ENCODE results near the gene SH3D19. TPM values are rescaled to one million over a fixed set of nuclear protein-coding genes. Genes with fewer than 3 reads are reported as not detected.

SH3D19 gene, protein sequence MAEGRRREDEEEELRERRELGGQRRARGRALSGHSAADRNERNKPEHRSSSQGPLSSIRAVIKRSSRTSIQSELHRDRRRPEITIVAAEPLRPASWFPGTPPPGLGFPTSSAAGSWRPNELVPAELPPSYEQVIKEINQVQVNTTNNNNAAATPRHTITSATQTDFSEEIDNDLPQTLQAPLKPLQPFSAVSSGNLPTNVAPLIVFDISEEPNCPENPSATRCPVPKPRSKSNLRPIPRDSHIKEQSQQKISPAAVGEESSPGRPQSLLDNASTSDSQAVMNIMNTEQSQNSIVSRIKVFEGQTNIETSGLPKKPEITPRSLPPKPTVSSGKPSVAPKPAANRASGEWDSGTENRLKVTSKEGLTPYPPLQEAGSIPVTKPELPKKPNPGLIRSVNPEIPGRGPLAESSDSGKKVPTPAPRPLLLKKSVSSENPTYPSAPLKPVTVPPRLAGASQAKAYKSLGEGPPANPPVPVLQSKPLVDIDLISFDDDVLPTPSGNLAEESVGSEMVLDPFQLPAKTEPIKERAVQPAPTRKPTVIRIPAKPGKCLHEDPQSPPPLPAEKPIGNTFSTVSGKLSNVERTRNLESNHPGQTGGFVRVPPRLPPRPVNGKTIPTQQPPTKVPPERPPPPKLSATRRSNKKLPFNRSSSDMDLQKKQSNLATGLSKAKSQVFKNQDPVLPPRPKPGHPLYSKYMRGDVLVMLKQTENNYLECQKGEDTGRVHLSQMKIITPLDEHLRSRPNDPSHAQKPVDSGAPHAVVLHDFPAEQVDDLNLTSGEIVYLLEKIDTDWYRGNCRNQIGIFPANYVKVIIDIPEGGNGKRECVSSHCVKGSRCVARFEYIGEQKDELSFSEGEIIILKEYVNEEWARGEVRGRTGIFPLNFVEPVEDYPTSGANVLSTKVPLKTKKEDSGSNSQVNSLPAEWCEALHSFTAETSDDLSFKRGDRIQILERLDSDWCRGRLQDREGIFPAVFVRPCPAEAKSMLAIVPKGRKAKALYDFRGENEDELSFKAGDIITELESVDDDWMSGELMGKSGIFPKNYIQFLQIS
- 11.8 and 19.8 TPM in 2 replicates for total RNA-seq

DNA sequence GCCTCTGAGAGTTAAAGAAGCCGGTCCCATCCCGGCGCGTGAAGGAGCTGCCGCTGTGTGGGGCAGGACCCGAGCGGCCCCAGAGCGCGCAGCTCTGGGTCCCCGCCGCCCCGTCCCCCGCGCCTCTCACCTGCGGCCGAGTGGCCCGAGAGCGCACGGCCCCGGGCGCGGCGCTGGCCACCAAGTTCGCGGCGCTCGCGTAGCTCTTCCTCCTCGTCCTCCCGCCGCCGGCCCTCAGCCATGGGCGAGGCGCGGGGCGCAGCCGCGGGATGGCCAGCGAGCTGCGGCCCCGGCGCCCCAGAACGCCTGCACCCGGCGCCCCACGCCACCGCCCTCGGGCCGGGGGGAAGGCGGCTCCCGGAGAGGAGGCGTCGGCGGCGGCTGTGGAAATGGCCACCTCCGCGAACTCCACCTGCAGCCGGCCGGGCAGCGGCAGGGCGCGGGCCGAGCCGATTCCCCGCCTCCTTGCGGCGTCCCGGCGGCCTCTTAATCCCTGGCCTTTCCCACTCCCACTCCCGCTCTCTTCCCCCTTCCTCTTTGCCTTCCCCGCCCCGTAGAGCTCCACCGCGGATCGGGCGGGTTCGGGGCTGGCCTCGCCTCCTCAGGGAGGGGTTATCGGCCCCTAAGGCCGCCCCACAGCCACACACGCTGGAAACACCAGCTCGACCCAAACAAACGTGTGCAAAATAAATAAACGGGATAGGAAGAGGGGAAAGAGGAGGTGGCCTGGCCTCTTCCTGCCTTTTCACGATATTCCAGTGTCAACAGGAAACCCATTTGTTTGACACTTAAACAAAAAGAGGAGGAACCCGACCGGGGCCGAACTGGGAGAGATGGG lies at the start of gene SH3D19:
TSS of gene SH3D19 (minus strand) at position 495 of the 838 bp plus-strand sequence. CDS start at position 242, 253 bp downstream.

DNA sequence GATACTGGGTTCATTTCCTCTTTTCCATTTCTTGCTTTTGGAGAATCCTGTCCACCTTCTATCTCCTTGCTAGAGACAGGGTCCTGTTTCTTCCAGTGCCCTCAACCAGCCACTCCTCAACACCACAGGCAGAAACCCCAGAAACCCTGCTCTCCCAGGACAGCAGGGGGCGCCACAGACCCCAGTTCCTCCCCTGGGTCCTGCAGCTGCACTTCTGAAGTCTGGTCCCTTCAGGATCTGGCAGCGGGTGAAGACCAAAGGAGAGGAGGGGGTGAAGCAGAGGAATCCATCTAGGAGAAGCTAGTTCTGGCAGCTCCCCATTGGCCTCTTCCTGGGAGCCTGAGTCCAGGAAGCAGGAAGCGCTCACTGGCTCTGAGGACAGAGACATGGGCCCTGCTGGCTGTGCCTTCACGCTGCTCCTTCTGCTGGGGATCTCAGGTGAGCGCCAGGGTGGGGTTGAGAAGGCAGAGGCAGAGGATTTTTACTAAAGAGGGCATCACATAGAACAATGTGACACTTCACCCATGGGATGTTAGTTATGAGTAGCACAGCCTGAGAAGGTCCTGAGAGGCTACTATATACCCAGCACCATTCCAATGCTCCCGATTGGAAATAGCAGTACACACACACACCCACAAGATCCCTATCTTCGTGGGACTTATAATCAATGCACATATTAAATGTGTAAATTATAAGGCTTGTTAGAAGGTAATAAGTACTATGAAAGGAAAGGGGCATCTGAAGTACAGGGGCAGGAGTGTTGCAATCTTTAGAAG lies 48.4 kb downstream of the SH3D19 start, which contains the start of gene PRSS48:
TSS of gene PRSS48 (plus strand) at position 375 of the 776 bp plus-strand sequence. CDS start at position 387, 12 bp downstream.

DNA sequence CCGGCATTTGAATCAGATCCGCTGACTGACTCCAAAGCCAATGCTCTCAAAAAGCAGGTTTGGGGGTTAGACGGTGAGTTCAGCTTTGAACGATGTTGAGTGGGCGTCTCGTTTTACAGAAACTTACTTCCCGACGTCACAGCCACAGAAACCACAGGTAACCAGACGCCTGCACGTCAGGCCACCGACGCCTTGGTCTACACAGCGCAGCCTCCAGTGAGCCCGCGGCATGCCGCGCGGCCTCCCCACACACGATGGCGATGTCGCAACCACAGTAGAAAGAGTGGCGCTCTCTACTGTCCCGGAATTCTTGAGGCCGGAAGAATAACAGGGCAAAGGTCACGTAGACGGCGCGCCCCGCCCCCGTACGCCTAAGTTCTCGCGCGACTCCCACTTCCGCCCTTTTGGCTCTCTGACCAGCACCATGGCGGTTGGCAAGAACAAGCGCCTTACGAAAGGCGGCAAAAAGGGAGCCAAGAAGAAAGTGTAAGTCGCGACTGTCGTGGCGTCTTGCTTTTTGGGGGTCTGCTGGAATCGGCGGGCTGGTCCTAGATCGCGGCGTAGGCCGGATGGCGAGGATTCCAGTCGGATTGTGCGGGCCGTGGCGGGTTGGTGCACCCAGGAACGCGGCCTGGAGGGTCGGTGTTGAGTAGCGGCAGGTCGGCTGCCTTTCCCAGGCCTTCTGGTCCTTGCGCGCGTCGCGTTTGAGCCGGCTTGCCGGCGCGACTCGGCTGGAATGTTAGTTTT lies 226.0 kb downstream of the SH3D19 start, which contains the start of gene RPS3A:
TSS of gene RPS3A (plus strand) at position 400 of the 747 bp plus-strand sequence. CDS start at position 425, 25 bp downstream.

Other genes starting within 250 kb of the SH3D19 start
- gene RPS3A, start 226.0 kb downstream of the SH3D19 start, total RNA-seq: 3,246 and 5,748 TPM in 2 replicates
- not detected in 2 replicates for gene PRSS48, start 48.4 kb downstream of the SH3D19 start, total RNA-seq
- 0.08 and 2.6 TPM in 2 replicates for gene FHIP1A, start 83.6 kb upstream of the SH3D19 start, total RNA-seq

Data from epithelial cell of alveolus of lung (primary cell).